ENCODE results near the gene PRKG1.

DNA sequence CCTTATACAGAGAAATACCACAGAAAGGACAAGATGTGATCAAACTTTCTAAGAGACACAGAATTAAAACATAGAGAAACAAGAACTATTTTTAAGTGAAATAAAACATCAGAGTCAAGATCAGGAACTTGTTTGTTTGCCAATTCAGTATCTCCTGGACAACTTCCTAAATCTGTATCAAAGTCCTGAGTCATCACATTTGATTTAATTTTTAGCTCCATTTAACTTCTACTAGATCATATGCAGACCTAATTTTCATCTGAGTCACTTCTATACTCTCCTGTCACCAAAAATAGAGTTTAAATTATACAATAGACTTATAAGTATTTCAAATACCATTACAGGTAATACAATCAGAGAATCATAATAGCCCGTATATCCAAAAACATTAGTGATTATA lies 268.1 kb downstream of the PRKG1 start:
- TF ChIP-seq POLR2A (IDR thresholded peaks at IDR 0.05), result no peak
- TF ChIP-seq, protein P1, sequence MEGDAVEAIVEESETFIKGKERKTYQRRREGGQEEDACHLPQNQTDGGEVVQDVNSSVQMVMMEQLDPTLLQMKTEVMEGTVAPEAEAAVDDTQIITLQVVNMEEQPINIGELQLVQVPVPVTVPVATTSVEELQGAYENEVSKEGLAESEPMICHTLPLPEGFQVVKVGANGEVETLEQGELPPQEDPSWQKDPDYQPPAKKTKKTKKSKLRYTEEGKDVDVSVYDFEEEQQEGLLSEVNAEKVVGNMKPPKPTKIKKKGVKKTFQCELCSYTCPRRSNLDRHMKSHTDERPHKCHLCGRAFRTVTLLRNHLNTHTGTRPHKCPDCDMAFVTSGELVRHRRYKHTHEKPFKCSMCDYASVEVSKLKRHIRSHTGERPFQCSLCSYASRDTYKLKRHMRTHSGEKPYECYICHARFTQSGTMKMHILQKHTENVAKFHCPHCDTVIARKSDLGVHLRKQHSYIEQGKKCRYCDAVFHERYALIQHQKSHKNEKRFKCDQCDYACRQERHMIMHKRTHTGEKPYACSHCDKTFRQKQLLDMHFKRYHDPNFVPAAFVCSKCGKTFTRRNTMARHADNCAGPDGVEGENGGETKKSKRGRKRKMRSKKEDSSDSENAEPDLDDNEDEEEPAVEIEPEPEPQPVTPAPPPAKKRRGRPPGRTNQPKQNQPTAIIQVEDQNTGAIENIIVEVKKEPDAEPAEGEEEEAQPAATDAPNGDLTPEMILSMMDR (IDR thresholded peaks at IDR 0.05), result no peak

Data from Peyer's patch (tissue), 4 donors.